Astrocyte (in vitro differentiated cells and primary cell): ENCODE results near the gene GOLIM4. TPM values are rescaled to one million over a fixed set of nuclear protein-coding genes. Genes with fewer than 3 reads are reported as not detected.
"Not testable (repeated sequence)": the region's sequence is repeated elsewhere in the genome, so short reads cannot be mapped to it uniquely, and the experiment has no call there.

Experiments used
- DNase-seq: peaks from one replicate; pipeline ENCODE4 v3.0.0-alpha.2; 2010; ENCODE audit warnings: low read depth
- FAIRE-seq: peaks from 2 replicates; lab custom pipeline; 2011; peaks lifted over from hg19 to GRCh38; lab: Jason Lieb, UNC
- H2AFZ ChIP-seq: 2 replicates; pipeline ENCODE4 v1.6.0; 2012; ENCODE audit warnings: low read depth, low read length, inconsistent platforms
- H3K27ac ChIP-seq: 2 replicates; pipeline ENCODE4 v1.5.1; 2011; ENCODE audit warnings: low read depth, low read length, inconsistent platforms
- H3K27me3 ChIP-seq: 2 replicates; pipeline ENCODE4 v1.6.0; 2011; ENCODE audit warnings: low read length, inconsistent platforms; ENCODE audit not compliant: insufficient read depth
- H3K36me3 ChIP-seq: 2 replicates; pipeline ENCODE4 v1.5.1; 2011; ENCODE audit warnings: low read length, inconsistent platforms; ENCODE audit not compliant: insufficient read depth
- H3K4me1 ChIP-seq: 2 replicates; pipeline ENCODE4 v1.5.1; 2011; ENCODE audit warnings: low read length, inconsistent platforms; ENCODE audit not compliant: insufficient read depth
- H3K4me2 ChIP-seq: 2 replicates; pipeline ENCODE4 v1.6.0; 2012; ENCODE audit warnings: low read length, inconsistent platforms
- H3K4me3 ChIP-seq: 2 replicates; pipeline ENCODE4 v1.5.1; 2011; ENCODE audit warnings: low read depth, mild to moderate bottlenecking, low read length, inconsistent platforms; ENCODE audit not compliant: insufficient read depth
- H3K79me2 ChIP-seq: 2 replicates; pipeline ENCODE4 v1.6.0; 2012; ENCODE audit warnings: mild to moderate bottlenecking, low read length, inconsistent platforms; ENCODE audit not compliant: insufficient read depth
- H3K9ac ChIP-seq: 2 replicates; pipeline ENCODE4 v1.6.0; 2012; ENCODE audit warnings: mild to moderate bottlenecking, low read length, inconsistent platforms
- H3K9me3 ChIP-seq: 2 replicates; pipeline ENCODE4 v1.5.1; 2012; ENCODE audit warnings: low read depth, mild to moderate bottlenecking, low read length, inconsistent platforms; ENCODE audit not compliant: insufficient read depth
- H4K20me1 ChIP-seq: 2 replicates; pipeline ENCODE4 v1.6.0; 2012; ENCODE audit warnings: low read length, inconsistent platforms; ENCODE audit not compliant: insufficient read depth
- H3K27ac Mint-ChIP-seq: one replicate; pipeline ENCODE4 v1.8.0; 2021; ENCODE audit warnings: mild to moderate bottlenecking, mixed read lengths; ENCODE audit not compliant: unreplicated experiment
- H3K27me3 Mint-ChIP-seq: one replicate; pipeline ENCODE4 v1.8.0; 2021; ENCODE audit warnings: low read depth, mixed read lengths; ENCODE audit not compliant: unreplicated experiment
- H3K36me3 Mint-ChIP-seq: one replicate; pipeline ENCODE4 v1.8.0; 2021; ENCODE audit warnings: low read depth, mixed read lengths; ENCODE audit not compliant: unreplicated experiment
- H3K4me1 Mint-ChIP-seq: one replicate; pipeline ENCODE4 v1.8.0; 2021; ENCODE audit warnings: low read depth, mixed read lengths; ENCODE audit not compliant: unreplicated experiment
- H3K4me3 Mint-ChIP-seq: one replicate; pipeline ENCODE4 v1.8.0; 2021; ENCODE audit warnings: mild to moderate bottlenecking, moderate library complexity, mixed read lengths; ENCODE audit not compliant: unreplicated experiment
- H3K9me3 Mint-ChIP-seq: one replicate; pipeline ENCODE4 v1.8.0; 2021; ENCODE audit warnings: mild to moderate bottlenecking, mixed read lengths; ENCODE audit not compliant: unreplicated experiment
- CTCF ChIP-seq: IDR thresholded peaks from 2 replicates; pipeline ENCODE4 v1.5.1; 2011; ENCODE audit warnings: low read depth, mild to moderate bottlenecking, inconsistent platforms, low read length, moderate library complexity; ENCODE audit not compliant: insufficient read depth
- EZH2 ChIP-seq: IDR thresholded peaks from 2 replicates; pipeline ENCODE4 v1.6.1; 2012; ENCODE audit warnings: mild to moderate bottlenecking, low read length, inconsistent platforms; ENCODE audit not compliant: insufficient read depth
- total RNA-seq: library from RNA; stranded (reverse); gene quantifications from 2 replicates; pipeline ENCODE4 v1.2.1, GENCODE V29; 2021

Gene GOLIM4
- total RNA-seq, 1 donor from 2014 or later: 51.5 TPM

GRCh38 chr3:168138421-168138820, 42.7 kb upstream of the GOLIM4 start:
- FAIRE-seq: no peak
- Histone ChIP-seq H3K9ac (no peak overlapping the region), H3K4me1 (no peaks in the 10 kb centered on the region), H3K9me3 (no peaks in the 10 kb centered on the region), H2AFZ (no peak overlapping the region), H4K20me1 (no peaks in the 10 kb centered on the region), H3K4me3 (no peak overlapping the region), H3K36me3 (no peaks in the 10 kb centered on the region), H3K27ac (no peak overlapping the region), H3K79me2 (no peaks in the 10 kb centered on the region), H3K27me3 (no peaks in the 10 kb centered on the region), H3K4me2 (no peak overlapping the region)
- TF ChIP-seq CTCF: no peak
- no peak for TF ChIP-seq EZH2
- Mint-ChIP-seq H3K4me1 (no peaks in the 10 kb centered on the region), H3K9me3 (no peaks in the 10 kb centered on the region), H3K27ac (no peak overlapping the region), H3K4me3 (no peak overlapping the region), H3K36me3 (no peaks in the 10 kb centered on the region), H3K27me3 (no peaks in the 10 kb centered on the region)
- no peak for DNase-seq

GRCh38 chr3:168134931-168135330, 39.2 kb upstream of the GOLIM4 start:
- FAIRE-seq (no peak), DNase-seq (no peak)
- Histone ChIP-seq H3K27ac (no peak overlapping the region), H4K20me1 (no peaks in the 10 kb centered on the region), H3K9ac (no peak overlapping the region), H2AFZ (no peak overlapping the region), H3K4me1 (no peaks in the 10 kb centered on the region), H3K9me3 (no peaks in the 10 kb centered on the region), H3K79me2 (no peaks in the 10 kb centered on the region), H3K27me3 (no peaks in the 10 kb centered on the region), H3K4me3 (no peak overlapping the region), H3K4me2 (no peak overlapping the region), H3K36me3 (no peaks in the 10 kb centered on the region)
- peaks cover 3% of the 10 kb centered on the region for H3K27me3 Mint-ChIP-seq
- no peaks in the 10 kb centered on the region for H3K9me3 Mint-ChIP-seq
- no peaks in the 10 kb centered on the region for H3K36me3 Mint-ChIP-seq
- TF ChIP-seq EZH2 (no peak), CTCF (no peak)
- no peak overlapping the region for H3K4me3 Mint-ChIP-seq
- no peaks in the 10 kb centered on the region for H3K4me1 Mint-ChIP-seq
- no peak overlapping the region for H3K27ac Mint-ChIP-seq

GRCh38 chr3:168130250-168130649, 34.5 kb upstream of the GOLIM4 start:
- not testable (repeated sequence) for FAIRE-seq, H3K4me1 ChIP-seq, H3K9ac ChIP-seq, H3K4me1 Mint-ChIP-seq, H3K9me3 Mint-ChIP-seq, H3K4me2 ChIP-seq, H3K27me3 ChIP-seq, H3K4me3 ChIP-seq, H3K9me3 ChIP-seq, H3K79me2 ChIP-seq, H3K36me3 Mint-ChIP-seq, H3K27me3 Mint-ChIP-seq, H3K27ac Mint-ChIP-seq, H2AFZ ChIP-seq, H3K27ac ChIP-seq, H3K4me3 Mint-ChIP-seq, H4K20me1 ChIP-seq, H3K36me3 ChIP-seq, DNase-seq

GRCh38 chr3:168128463-168128862, 32.7 kb upstream of the GOLIM4 start:
- H3K27me3 ChIP-seq, H3K36me3 Mint-ChIP-seq, H4K20me1 ChIP-seq, H3K27ac Mint-ChIP-seq, H3K4me3 ChIP-seq, H3K27me3 Mint-ChIP-seq, H3K9me3 Mint-ChIP-seq, DNase-seq, H3K36me3 ChIP-seq, H3K9me3 ChIP-seq, H3K4me3 Mint-ChIP-seq, H3K4me1 Mint-ChIP-seq, H3K27ac ChIP-seq, H3K9ac ChIP-seq, H2AFZ ChIP-seq, H3K79me2 ChIP-seq, H3K4me2 ChIP-seq, H3K4me1 ChIP-seq, FAIRE-seq: not testable (repeated sequence)
